ENCODE results near the gene SMAD4.

GRCh38 chr18:51123046-51123395, 93.0 kb downstream of the SMAD4 start:
- TF ChIP-seq EP300 (IDR thresholded peaks at IDR 0.05; ENCODE audit: borderline replicate concordance) (no peak), TCF12 (IDR thresholded peaks at IDR 0.05; ENCODE audit: low read depth) (no peak), REST (IDR thresholded peaks at IDR 0.05; ENCODE audit: low read depth) (no peak), USF1 (IDR thresholded peaks at IDR 0.05) (no peak), FOXM1 (IDR thresholded peaks at IDR 0.05; ENCODE audit: borderline replicate concordance, low read depth) (no peak), CREB1 (IDR thresholded peaks at IDR 0.05; ENCODE audit: low read depth) (no peak), YY1 (IDR thresholded peaks at IDR 0.05; ENCODE audit: low read depth) (no peak), EGR1 (IDR thresholded peaks at IDR 0.05) (no peak), MAX (IDR thresholded peaks at IDR 0.05) (no peak), ZBTB7A (IDR thresholded peaks at IDR 0.05; ENCODE audit: low read depth) (no peak), TAF1 (IDR thresholded peaks at IDR 0.05; ENCODE audit: low read depth) (no peak), TEAD4 (IDR thresholded peaks at IDR 0.05) (no peak), RAD21 (IDR thresholded peaks at IDR 0.05; ENCODE audit: low read depth) (no peak)

All from Ishikawa (cell line).